HCT116 (cell line): ENCODE measurements around the gene BRINP2. TPM values are rescaled to one million over a fixed set of nuclear protein-coding genes. Genes with fewer than 3 reads are reported as not detected.

Experiments used
- ATAC-seq: fragments of 200-7000 bp; cut with Tn5 transposase; 2 replicates; pipeline ENCODE4 v1.9.1; 2020; ENCODE audit warnings: mild to moderate bottlenecking, moderate library complexity
- BruUV-seq: library from RNA; stranded (reverse); fragments of 400-500 nt; replicated peaks from 2 replicates; lab custom pipeline; 2021; lab: Mats Ljungman, UMichigan
- CTCF ChIA-PET: fragments of 300-600 bp; sonication (Branson Sonifier 250); formaldehyde crosslinking; loops from one replicate; lab custom pipeline; 2021; ENCODE audit warnings: antibody characterized with exemption; lab: Charles Lee
- POLR2A ChIA-PET: fragments of 300-600, 350-600 bp; sonication (Branson Sonifier 250); formaldehyde crosslinking; loops from one replicate; lab custom pipeline; 2021; ENCODE audit warnings: antibody characterized with exemption; lab: Charles Lee
- RAD21 ChIA-PET, 2 experiments: fragments of 300-600 bp; sonication (Branson Sonifier 250); formaldehyde crosslinking; loops; one replicate each; lab custom pipeline; 2023; ENCODE audit warnings: low total read pairs in 2 of 2; ENCODE audit not compliant: uncharacterized antibody in 2 of 2, unreplicated experiment in 2 of 2, low non-redundant PET in 1 of 2; lab: Charles Lee
- DNase-seq: peaks from one replicate; pipeline ENCODE4 v3.0.0-alpha.2; 2010; ENCODE audit warnings: low read depth, low spot score
- H2AFZ ChIP-seq: fragments of 200-600 bp; shearing (Covaris generic), sonication (generic); 2 replicates; pipeline ENCODE4 v1.6.1; 2017; ENCODE audit warnings: low read depth, mixed run types, mixed read lengths, antibody characterized with exemption, low read length; ENCODE audit not compliant: poor library complexity, severe bottlenecking
- H3K27ac ChIP-seq: 2 replicates; pipeline ENCODE4 v1.5.1; 2012; ENCODE audit warnings: low read depth, low read length
- H3K27me3 ChIP-seq: fragments of 200-600 bp; sonication (generic); 2 replicates; pipeline ENCODE4 v1.6.1; 2016; ENCODE audit warnings: mixed run types, low read length, mixed read lengths; ENCODE audit not compliant: insufficient read depth
- H3K36me3 ChIP-seq, 2 experiments: fragments of 200-500 bp in 1 of 2; fragments of 200-600 bp in 1 of 2; sonication (Bioruptor generic) in 1 of 2; sonication (generic) in 1 of 2; 2 replicates each; pipeline versions ENCODE4 v1.5.1 to v1.6.1; 2014 to 2016; ENCODE audit warnings: low read length in 2 of 2, inconsistent platforms in 1 of 2, mixed read lengths in 1 of 2, mixed run types in 1 of 2; ENCODE audit not compliant: insufficient read depth in 2 of 2, control insufficient read depth in 1 of 2
- H3K4me1 ChIP-seq, 2 experiments: fragments of 200-600 bp in 1 of 2; sonication (generic) in 1 of 2; 2 replicates each; pipeline versions ENCODE4 v1.5.1 to v1.6.1; 2012 to 2017; ENCODE audit warnings: low read length in 2 of 2, inconsistent platforms in 1 of 2, mild to moderate bottlenecking in 1 of 2, mixed read lengths in 1 of 2, mixed run types in 1 of 2, moderate library complexity in 1 of 2; ENCODE audit not compliant: insufficient read depth in 2 of 2, control insufficient read depth in 1 of 2
- H3K4me2 ChIP-seq: fragments of 200-600 bp; sonication (generic); 2 replicates; pipeline ENCODE4 v1.6.1; 2017; ENCODE audit warnings: mixed run types, low read length, mixed read lengths
- H3K4me3 ChIP-seq, 2 experiments: fragments of 200-600 bp in 1 of 2; sonication (generic) in 1 of 2; replicated peaks in 1 of 2; 2 replicates each; pipeline ENCODE4 v1.5.1; 2011 to 2016; ENCODE audit warnings: low read length in 2 of 2, control low read depth in 1 of 2, low read depth in 1 of 2, mild to moderate bottlenecking in 1 of 2, mixed read lengths in 1 of 2, mixed run types in 1 of 2
- H3K79me2 ChIP-seq: fragments of 200-600 bp; sonication (generic); 2 replicates; pipeline ENCODE4 v1.6.1; 2017; ENCODE audit warnings: mild to moderate bottlenecking, mixed run types, low read length, moderate library complexity, mixed read lengths; ENCODE audit not compliant: insufficient read depth
- H3K9ac ChIP-seq: fragments of 200-600 bp; sonication (generic); 2 replicates; pipeline ENCODE4 v1.6.1; 2016; ENCODE audit warnings: low read length, mixed read lengths
- H3K9me2 ChIP-seq: fragments of 200-600 bp; sonication (generic), shearing (Covaris generic); 2 replicates; pipeline ENCODE4 v1.6.1; 2017; ENCODE audit warnings: mixed run types, mild to moderate bottlenecking, moderate library complexity; ENCODE audit not compliant: insufficient read depth
- H3K9me3 ChIP-seq, 2 experiments: fragments of 200-500 bp in 1 of 2; fragments of 200-600 bp in 1 of 2; sonication (Bioruptor generic) in 1 of 2; sonication (generic) in 1 of 2; 2 replicates each; pipeline ENCODE4 v1.6.1; 2014 to 2017; ENCODE audit warnings: low read length in 2 of 2, mixed read lengths in 2 of 2, inconsistent platforms in 1 of 2, low read depth in 1 of 2, mild to moderate bottlenecking in 1 of 2, mixed run types in 1 of 2, moderate library complexity in 1 of 2; ENCODE audit not compliant: control insufficient read depth in 1 of 2, insufficient read depth in 1 of 2
- H4K20me1 ChIP-seq: fragments of 200-600 bp; sonication (generic), shearing (Covaris generic); 2 replicates; pipeline ENCODE4 v1.6.1; 2017; ENCODE audit warnings: mixed run types, mild to moderate bottlenecking, moderate library complexity; ENCODE audit not compliant: insufficient read depth
- CBX3 ChIP-seq: IDR thresholded peaks from 2 replicates; pipeline ENCODE4 v1.6.1; 2012; ENCODE audit warnings: low read depth
- CEBPB ChIP-seq: IDR thresholded peaks from 2 replicates; pipeline ENCODE4 v1.6.1; 2012; ENCODE audit warnings: low read depth
- EGR1 ChIP-seq: IDR thresholded peaks from 2 replicates; pipeline ENCODE4 v1.6.1; 2012; ENCODE audit warnings: low read depth
- ELF1 ChIP-seq: IDR thresholded peaks from 2 replicates; pipeline ENCODE4 v1.6.1; 2012; ENCODE audit warnings: low read depth, borderline replicate concordance
- FOSL1 ChIP-seq: IDR thresholded peaks from 2 replicates; pipeline ENCODE4 v1.6.1; 2012; ENCODE audit warnings: low read depth
- JUND ChIP-seq: IDR thresholded peaks from 2 replicates; pipeline ENCODE4 v1.6.1; 2012
- POLR2A ChIP-seq: IDR thresholded peaks from 2 replicates; pipeline ENCODE4 v1.7.0; 2011; ENCODE audit warnings: borderline replicate concordance; ENCODE audit not compliant: insufficient read depth, insufficient read length; ENCODE audit errors: extremely low read depth
- POLR2AphosphoS5 ChIP-seq: IDR thresholded peaks from 2 replicates; pipeline ENCODE4 v1.6.1; 2011; ENCODE audit warnings: mild to moderate bottlenecking, low read depth, low read length, moderate library complexity
- RAD21 ChIP-seq: IDR thresholded peaks from 2 replicates; pipeline ENCODE4 v1.6.1; 2012; ENCODE audit warnings: low read depth, mild to moderate bottlenecking
- SIN3A ChIP-seq: IDR thresholded peaks from 2 replicates; pipeline ENCODE4 v1.6.1; 2012; ENCODE audit warnings: low read depth
- SP1 ChIP-seq: IDR thresholded peaks from 2 replicates; pipeline ENCODE4 v1.6.1; 2012; ENCODE audit warnings: low read depth
- SRF ChIP-seq: IDR thresholded peaks from 2 replicates; pipeline ENCODE4 v1.6.1; 2012; ENCODE audit warnings: low read depth
- TCF7L2 ChIP-seq: IDR thresholded peaks from 2 replicates; pipeline ENCODE4 v1.7.0; 2011; ENCODE audit warnings: borderline replicate concordance, inconsistent platforms; ENCODE audit not compliant: insufficient read depth, insufficient read length; ENCODE audit errors: extremely low read depth
- YY1 ChIP-seq: IDR thresholded peaks from 2 replicates; pipeline ENCODE4 v1.6.1; 2011; ENCODE audit warnings: low read length, low read depth, moderate library complexity, mild to moderate bottlenecking; ENCODE audit not compliant: insufficient replicate concordance; ENCODE audit errors: extremely low read depth
- ZFX ChIP-seq: fragments of 450-650 bp; IDR thresholded peaks from 2 replicates; pipeline ENCODE4 v1.6.1; 2017
- ZNF274 ChIP-seq: fragments of 200-500 bp; sonication (Bioruptor generic); IDR thresholded peaks from 2 replicates; pipeline ENCODE4 v1.6.1; 2014; ENCODE audit warnings: mild to moderate bottlenecking, low read depth, low read length, inconsistent platforms
- intact Hi-C: fragments of 100-400 bp; cut with micrococcal nuclease; formaldehyde crosslinking; loops from 2 replicates; pipeline ENCODE4 v1.10.0; 2022
- total RNA-seq: library from RNA; stranded (reverse); gene quantifications from one replicate; pipeline ENCODE4 v1.2.1, GENCODE V29; 2021; ENCODE audit not compliant: unreplicated experiment
- TF ChIP-seq, protein P1 (sequence below): IDR thresholded peaks from 2 replicates; pipeline ENCODE4 v1.6.1; 2011; ENCODE audit warnings: mild to moderate bottlenecking, low read length, moderate library complexity; ENCODE audit not compliant: insufficient replicate concordance; ENCODE audit errors: extremely low read depth
- TF ChIP-seq, protein P2 (sequence below): IDR thresholded peaks from 2 replicates; pipeline ENCODE4 v1.6.1; 2012; ENCODE audit warnings: low read depth
- TF ChIP-seq, protein P3 (sequence below): IDR thresholded peaks from 2 replicates; pipeline ENCODE4 v1.6.1; 2012

BRINP2 gene
- total RNA-seq, 1 experiment from 2014 or later = not detected

DNA sequence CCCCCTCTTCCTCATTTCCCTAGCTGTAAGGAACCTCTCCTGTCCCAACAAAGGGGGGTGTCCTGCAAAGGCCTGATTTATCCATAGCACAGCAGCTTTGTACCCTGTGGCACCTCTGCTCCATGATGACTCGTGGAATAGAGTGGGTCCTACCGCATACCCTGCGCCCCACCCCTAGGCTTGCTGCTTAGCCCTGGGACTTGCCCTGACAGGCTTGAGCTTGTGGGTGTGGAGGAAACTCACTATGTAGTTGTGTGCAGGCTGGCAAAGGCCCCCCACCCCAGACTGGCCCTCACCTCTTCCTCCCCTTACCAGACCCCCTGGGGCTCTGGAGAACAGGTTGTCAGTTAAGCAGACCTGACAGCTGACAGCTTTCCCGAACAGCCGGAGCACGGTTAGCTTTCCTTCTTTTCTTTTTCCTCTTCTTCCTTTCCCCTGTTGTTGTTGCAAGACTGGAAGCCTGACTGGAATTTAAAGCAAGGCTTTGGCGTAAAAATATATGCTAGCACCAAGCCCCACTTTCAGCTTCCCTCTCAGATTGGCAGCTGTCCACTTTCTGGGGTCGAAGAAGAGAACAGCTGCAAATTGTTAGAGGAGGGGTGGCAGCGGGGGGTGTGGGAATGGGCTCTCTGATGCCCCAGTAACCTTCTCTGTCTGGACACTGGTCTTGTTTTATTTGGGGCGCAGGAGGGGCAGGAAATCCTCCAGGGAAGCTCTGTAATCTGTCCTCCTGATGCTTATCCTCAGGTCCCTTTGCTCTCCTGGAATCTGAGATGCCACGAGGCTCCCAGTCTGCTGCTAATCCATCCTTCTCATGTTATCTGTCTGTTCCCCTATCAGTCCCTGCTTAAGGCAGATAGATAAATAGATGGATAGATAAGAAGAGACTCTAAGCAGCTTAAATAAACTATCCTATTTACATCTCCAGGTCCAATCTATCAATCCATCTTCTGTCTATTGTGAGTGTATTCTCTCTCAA lies 134.6 kb downstream of the BRINP2 start:
- ATAC-seq = no peak
- CTCF ChIA-PET = no interaction called here

More for the DNA sequence above, 134.6 kb downstream of the BRINP2 start:
- TF ChIP-seq EGR1 (no peak), RAD21 (no peak), YY1 (no peak), ZFX (no peak), SRF (no peak), JUND (no peak), SIN3A (no peak), POLR2AphosphoS5 (no peak), POLR2A (no peak), FOSL1 (no peak), ELF1 (no peak), CEBPB (no peak), ZNF274 (no peak), SP1 (no peak), TCF7L2 (no peak), CBX3 (no peak)
- TF ChIP-seq, protein P1, sequence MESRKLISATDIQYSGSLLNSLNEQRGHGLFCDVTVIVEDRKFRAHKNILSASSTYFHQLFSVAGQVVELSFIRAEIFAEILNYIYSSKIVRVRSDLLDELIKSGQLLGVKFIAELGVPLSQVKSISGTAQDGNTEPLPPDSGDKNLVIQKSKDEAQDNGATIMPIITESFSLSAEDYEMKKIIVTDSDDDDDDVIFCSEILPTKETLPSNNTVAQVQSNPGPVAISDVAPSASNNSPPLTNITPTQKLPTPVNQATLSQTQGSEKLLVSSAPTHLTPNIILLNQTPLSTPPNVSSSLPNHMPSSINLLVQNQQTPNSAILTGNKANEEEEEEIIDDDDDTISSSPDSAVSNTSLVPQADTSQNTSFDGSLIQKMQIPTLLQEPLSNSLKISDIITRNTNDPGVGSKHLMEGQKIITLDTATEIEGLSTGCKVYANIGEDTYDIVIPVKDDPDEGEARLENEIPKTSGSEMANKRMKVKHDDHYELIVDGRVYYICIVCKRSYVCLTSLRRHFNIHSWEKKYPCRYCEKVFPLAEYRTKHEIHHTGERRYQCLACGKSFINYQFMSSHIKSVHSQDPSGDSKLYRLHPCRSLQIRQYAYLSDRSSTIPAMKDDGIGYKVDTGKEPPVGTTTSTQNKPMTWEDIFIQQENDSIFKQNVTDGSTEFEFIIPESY = no peak
- TF ChIP-seq, protein P2, sequence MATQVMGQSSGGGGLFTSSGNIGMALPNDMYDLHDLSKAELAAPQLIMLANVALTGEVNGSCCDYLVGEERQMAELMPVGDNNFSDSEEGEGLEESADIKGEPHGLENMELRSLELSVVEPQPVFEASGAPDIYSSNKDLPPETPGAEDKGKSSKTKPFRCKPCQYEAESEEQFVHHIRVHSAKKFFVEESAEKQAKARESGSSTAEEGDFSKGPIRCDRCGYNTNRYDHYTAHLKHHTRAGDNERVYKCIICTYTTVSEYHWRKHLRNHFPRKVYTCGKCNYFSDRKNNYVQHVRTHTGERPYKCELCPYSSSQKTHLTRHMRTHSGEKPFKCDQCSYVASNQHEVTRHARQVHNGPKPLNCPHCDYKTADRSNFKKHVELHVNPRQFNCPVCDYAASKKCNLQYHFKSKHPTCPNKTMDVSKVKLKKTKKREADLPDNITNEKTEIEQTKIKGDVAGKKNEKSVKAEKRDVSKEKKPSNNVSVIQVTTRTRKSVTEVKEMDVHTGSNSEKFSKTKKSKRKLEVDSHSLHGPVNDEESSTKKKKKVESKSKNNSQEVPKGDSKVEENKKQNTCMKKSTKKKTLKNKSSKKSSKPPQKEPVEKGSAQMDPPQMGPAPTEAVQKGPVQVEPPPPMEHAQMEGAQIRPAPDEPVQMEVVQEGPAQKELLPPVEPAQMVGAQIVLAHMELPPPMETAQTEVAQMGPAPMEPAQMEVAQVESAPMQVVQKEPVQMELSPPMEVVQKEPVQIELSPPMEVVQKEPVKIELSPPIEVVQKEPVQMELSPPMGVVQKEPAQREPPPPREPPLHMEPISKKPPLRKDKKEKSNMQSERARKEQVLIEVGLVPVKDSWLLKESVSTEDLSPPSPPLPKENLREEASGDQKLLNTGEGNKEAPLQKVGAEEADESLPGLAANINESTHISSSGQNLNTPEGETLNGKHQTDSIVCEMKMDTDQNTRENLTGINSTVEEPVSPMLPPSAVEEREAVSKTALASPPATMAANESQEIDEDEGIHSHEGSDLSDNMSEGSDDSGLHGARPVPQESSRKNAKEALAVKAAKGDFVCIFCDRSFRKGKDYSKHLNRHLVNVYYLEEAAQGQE = no peak
- TF ChIP-seq, protein P3, sequence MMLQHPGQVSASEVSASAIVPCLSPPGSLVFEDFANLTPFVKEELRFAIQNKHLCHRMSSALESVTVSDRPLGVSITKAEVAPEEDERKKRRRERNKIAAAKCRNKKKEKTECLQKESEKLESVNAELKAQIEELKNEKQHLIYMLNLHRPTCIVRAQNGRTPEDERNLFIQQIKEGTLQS = no peak
- no peak overlapping the region for H3K27ac ChIP-seq
- H4K20me1 ChIP-seq = no peaks in the 10 kb centered on the region
- DNase-seq = no peak
- no peak overlapping the region for H3K4me3 ChIP-seq
- no peak overlapping the region for H3K9ac ChIP-seq
- POLR2A ChIA-PET = no interaction called here
- H3K4me1 ChIP-seq = no peaks in the 10 kb centered on the region
- no peaks in the 10 kb centered on the region for H3K79me2 ChIP-seq
- intact Hi-C loops = no loop called here
- H3K36me3 ChIP-seq = no peaks in the 10 kb centered on the region
- H2AFZ ChIP-seq = no peak overlapping the region
- H3K4me2 ChIP-seq = no peak overlapping the region
- no peaks in the 10 kb centered on the region for H3K9me3 ChIP-seq
- H3K9me2 ChIP-seq = no peaks in the 10 kb centered on the region
- RAD21 ChIA-PET = no interaction called here
- no peaks in the 10 kb centered on the region; the same call in 1 of the 2 replicates for H3K27me3 ChIP-seq
- BruUV-seq = no TSS peak
